Measurements from ENCODE around the gene NT5DC3. TPM values are rescaled to one million over a fixed set of nuclear protein-coding genes. Genes with fewer than 3 reads are reported as not detected.

NT5DC3 gene
- total and polyA plus RNA-seq, 2 donors (not counting 3 experiments of a cell fraction or from before 2014, with no cell fraction given), result 1.5 to 6.7 TPM

DNA sequence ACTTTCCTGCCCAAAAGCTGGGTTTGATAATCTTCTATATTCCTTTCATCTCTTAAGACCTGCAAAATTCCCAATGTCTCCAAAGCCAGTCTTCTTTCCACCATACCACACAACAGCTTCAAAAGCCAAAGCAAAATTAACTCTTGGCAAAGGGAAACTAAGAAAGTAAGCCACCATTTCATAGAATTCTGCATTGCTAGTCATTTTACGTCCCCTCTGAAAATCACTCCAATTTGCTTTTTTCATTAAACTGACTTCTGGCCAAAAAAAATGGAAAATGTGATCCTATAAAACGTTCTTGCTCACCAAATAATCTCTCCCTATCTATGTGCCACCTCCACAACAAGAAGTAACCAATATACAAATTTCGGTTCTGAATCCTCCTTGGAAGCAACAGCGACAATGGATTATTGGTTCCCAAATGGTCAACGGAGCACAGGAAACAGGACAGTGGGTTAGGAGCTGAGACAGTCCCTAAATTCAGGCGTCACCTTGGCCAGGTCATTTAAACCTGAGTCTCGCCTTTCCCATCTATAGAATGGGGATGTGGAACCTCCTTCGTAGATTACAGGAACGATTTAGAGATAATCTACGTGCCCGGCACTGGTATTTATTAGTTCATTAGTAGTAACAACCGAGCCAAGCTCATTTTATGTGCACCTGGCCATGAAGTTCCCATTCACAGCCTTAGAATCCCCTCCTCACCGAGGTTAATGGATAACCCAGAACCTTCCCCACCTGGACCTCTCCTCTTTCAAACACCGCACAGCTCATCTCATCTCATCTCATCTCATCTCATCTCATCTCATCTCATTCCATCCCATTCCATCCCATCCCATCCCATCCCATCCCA, 1.2 kb downstream of the NT5DC3 start:
- H3K27ac ChIP-seq (ENCODE audit: insufficient read depth, low read depth, low read length), result no peak overlapping the region
- no peaks in the 10 kb centered on the region for H3K27me3 ChIP-seq (ENCODE audit: control insufficient read depth in 2 of 2, insufficient read depth in 2 of 2, low read length in 2 of 2)
- no peak for TF ChIP-seq FOS (IDR thresholded peaks at IDR 0.05; ENCODE audit: borderline replicate concordance, insufficient read depth, low read length)
- no peak for TF ChIP-seq EZH2 (IDR thresholded peaks at IDR 0.05; ENCODE audit: borderline replicate concordance, low read depth, low read length, severe bottlenecking)
- TF ChIP-seq POLR2A (IDR thresholded peaks at IDR 0.05; ENCODE audit: low read depth, low read length), result no peak
- TF ChIP-seq JUN (IDR thresholded peaks at IDR 0.05; ENCODE audit: borderline replicate concordance, insufficient read depth, insufficient read length, low read depth), result no peak
- TF ChIP-seq GATA2 (IDR thresholded peaks at IDR 0.05; ENCODE audit: insufficient read depth, insufficient read length, low read depth, low read length), result no peak
- no peak for TF ChIP-seq MYC (IDR thresholded peaks at IDR 0.05; ENCODE audit: low read depth, low read length)
- no peak for TF ChIP-seq MAX (IDR thresholded peaks at IDR 0.05; ENCODE audit: insufficient read depth, insufficient read length)
- TF ChIP-seq POLR2AphosphoS5 (IDR thresholded peaks at IDR 0.05; ENCODE audit: insufficient read depth, low read depth, low read length), result no peak
- no peak for TF ChIP-seq CTCF (IDR thresholded peaks at IDR 0.05; ENCODE audit: extremely low read depth in 1 of 2, insufficient read depth in 1 of 2, low read depth in 1 of 2, low read length in 2 of 2)
- H3K4me2 ChIP-seq (ENCODE audit: insufficient read depth, low read length), result peak overlapping the region; percentile 70
- peak overlapping the region in 2 of 3 experiments; percentile 30 to 72 for H3K4me3 ChIP-seq (replicated peaks in 1 of 3; ENCODE audit: insufficient read depth in 1 of 3, low read depth in 1 of 3, low read length in 3 of 3)
- dilution Hi-C loops (cut with MboI; ENCODE audit: extremely low pct_ligation_motif_present, low sequenced_read_pairs) (no loop called here), intact Hi-C loops (cut with micrococcal nuclease) (no loop called here)
- no peak overlapping the region for H3K9ac ChIP-seq (replicated peaks; ENCODE audit: extremely low read depth, insufficient read depth, low read length)
- H3K9me3 ChIP-seq (replicated peaks; ENCODE audit: control insufficient read depth, insufficient read depth, low read length), result no peaks in the 10 kb centered on the region
- no peaks in the 10 kb centered on the region for H3K36me3 ChIP-seq (ENCODE audit: control insufficient read depth in 2 of 2, extremely low read depth in 1 of 2, insufficient read depth in 2 of 2, low read length in 2 of 2)
- FAIRE-seq (no peak), DNase-seq (ENCODE audit: low read depth, low spot score) (no peak)
- TSS peak; percentile 27 for BruUV-seq (replicated peaks)
- peaks cover 11% of the 10 kb centered on the region for H3K4me1 ChIP-seq (ENCODE audit: control insufficient read depth, extremely low read depth, insufficient read depth, low read length)
- H2AFZ ChIP-seq (ENCODE audit: low read depth, low read length), result peak overlapping the region; percentile 92
- H4K20me1 ChIP-seq (replicated peaks; ENCODE audit: control insufficient read depth, extremely low read depth, insufficient read depth, low read length), result no peaks in the 10 kb centered on the region
- CTCF ChIA-PET, result interaction anchor here (1.1 to 1.6 kb wide), 3 partner anchors 30 to 90 kb away, joined by 3 to 5 read pairs (median 4); partner anchors contain the start of gene HSP90B1
- no peaks in the 10 kb centered on the region for H3K9me1 ChIP-seq (replicated peaks; ENCODE audit: control insufficient read depth, extremely low read depth, insufficient read depth, low read length)
- POLR2A ChIA-PET, result interaction anchor here (0.6 kb wide), 1 partner anchor 261 kb away, joined by 4 read pairs; no protein-coding TSS in a partner anchor
- peaks cover 9% of the 10 kb centered on the region for H3K79me2 ChIP-seq (ENCODE audit: control insufficient read depth, insufficient read depth, low read length)

Measured in endothelial cell of umbilical vein (primary cell).